ENCODE measurements around the gene CCDC187. TPM values are rescaled to one million over a fixed set of nuclear protein-coding genes. Genes with fewer than 3 reads are reported as not detected.

The CCDC187 gene
- total and polyA plus RNA-seq, 2 of the 8 experiments (the other 6 are each of a cell fraction or from before 2014, with no cell fraction given), result 0.02 TPM; not detected in 1

GRCh38 chr9:136305804-136306203 is 1.9 kb upstream of the CCDC187 start:
- Histone ChIP-seq H4K20me1 (replicated peaks in 1 of 2; ENCODE audit: control insufficient read depth in 1 of 2, insufficient read depth in 2 of 2, low read length in 2 of 2) (peaks cover 0 to 20% of the 10 kb centered on the region in 2 experiments), H3K56ac (replicated peaks; ENCODE audit: insufficient read length, low read depth, low read length) (no peak overlapping the region), H3K4me3 (ENCODE audit: extremely low read depth in 1 of 4, insufficient read depth in 2 of 4, low read depth in 3 of 4, low read length in 4 of 4) (no peak overlapping the region), H2BK15ac (ENCODE audit: low read length) (no peak overlapping the region), H3K36me3 (ENCODE audit: control insufficient read depth in 2 of 4, insufficient read depth in 4 of 4, low read length in 3 of 4) (no peaks in the 10 kb centered on the region; a peak in 1 of 8 replicates), H4K8ac (ENCODE audit: extremely low read depth, insufficient read depth, low read length) (no peak overlapping the region), H4K91ac (replicated peaks; ENCODE audit: insufficient read length, low read length) (no peak overlapping the region), H2BK5ac (ENCODE audit: low read depth, low read length) (0 out of 2 replicates have a peak overlapping the region, but pooled peaks have one; percentile 44), H3K4me2 (ENCODE audit: insufficient read depth in 1 of 2, low read depth in 2 of 2, low read length in 2 of 2) (no peak overlapping the region), H3K4ac (replicated peaks; ENCODE audit: insufficient read length, low read depth, low read length) (no peak overlapping the region), H3K79me2 (ENCODE audit: control insufficient read depth in 1 of 2, insufficient read depth in 2 of 2, low read length in 2 of 2) (no peaks in the 10 kb centered on the region), H3K79me1 (ENCODE audit: low read depth, low read length) (no peaks in the 10 kb centered on the region; the same call in 1 of the 2 replicates), H3K23ac (ENCODE audit: insufficient read length) (no peak overlapping the region), H2AK5ac (ENCODE audit: low read depth, low read length) (no peak overlapping the region), H3K9me3 (ENCODE audit: insufficient read depth in 2 of 2, low read depth in 1 of 2, low read length in 1 of 2) (no peaks in the 10 kb centered on the region), H3K27me3 (replicated peaks in 1 of 4; ENCODE audit: control insufficient read depth in 3 of 4, extremely low read depth in 1 of 4, insufficient read depth in 3 of 4, low read length in 3 of 4) (no peaks in the 10 kb centered on the region; a peak in 1 of 7 replicates), H2AFZ (ENCODE audit: low read length) (no peak overlapping the region), H3K27ac (ENCODE audit: low read depth, low read length) (no peak overlapping the region), H3K23me2 (ENCODE audit: low read depth, low read length) (peaks cover 25% of the 10 kb centered on the region), H2BK20ac (ENCODE audit: low read length) (no peak overlapping the region), H4K5ac (ENCODE audit: insufficient read length, low read depth, low read length) (no peak overlapping the region), H3K14ac (ENCODE audit: insufficient read length) (no peak overlapping the region), H3K18ac (ENCODE audit: extremely low read depth, low read length) (no peak overlapping the region), H2BK12ac (ENCODE audit: low read depth, low read length) (no peak overlapping the region), H3K9ac (replicated peaks in 1 of 4; ENCODE audit: extremely low read depth in 1 of 4, low read depth in 3 of 4, low read length in 3 of 4) (no peak overlapping the region), H3K4me1 (replicated peaks in 1 of 4; ENCODE audit: control insufficient read depth in 3 of 4, insufficient read depth in 4 of 4, low read length in 3 of 4) (no peaks in the 10 kb centered on the region; a peak in 1 of 7 replicates), H2BK120ac (replicated peaks; ENCODE audit: low read depth, low read length) (no peak overlapping the region)
- 93% methylated on average over 15 of the region's 18 CpGs; no CpG with 5 or more reads in 1 of the 2 experiments for WGBS, 2 experiments (ENCODE audit: extremely low coverage in 1 of 2, insufficient coverage in 1 of 2, insufficient read length in 1 of 2, insufficient replicate concordance in 2 of 2, low coverage in 1 of 2, low lambda C conversion rate in 2 of 2, missing lambda C conversion rate in 1 of 2)
- ChIA-PET CTCF (ENCODE audit: partially characterized antibody) (interaction anchor here (1.2 to 2.0 kb wide), 4 partner anchors 14 to 127 kb away, joined by 3 to 8 read pairs (median 4); partner anchors contain the start of gene DNLZ), POLR2A (ENCODE audit: partially characterized antibody) (interaction anchor here (0.6 kb wide), 1 partner anchor 48 kb away, joined by 3 read pairs; no protein-coding TSS in a partner anchor)
- DNase-seq (ENCODE audit: low read depth in 1 of 2, low spot score in 2 of 2) (no peak), FAIRE-seq (no peak)
- no peak for TF ChIP-seq RNF2 (IDR thresholded peaks at IDR 0.05; ENCODE audit: borderline replicate concordance, low read depth, low read length, missing control alignments, poor library complexity, severe bottlenecking)
- TF ChIP-seq CEBPB (IDR thresholded peaks at IDR 0.05; ENCODE audit: low read depth, low read length), result no peak
- no peak for TF ChIP-seq SRF (IDR thresholded peaks at IDR 0.05; ENCODE audit: low read depth, low read length)
- TF ChIP-seq NANOG (IDR thresholded peaks at IDR 0.05; ENCODE audit: insufficient read depth, low read depth, low read length, poor library complexity, severe bottlenecking), result no peak
- no peak for TF ChIP-seq SIN3A (conservative IDR thresholded peaks at IDR 0.05 in 1 of 2, IDR thresholded peaks at IDR 0.05 in 1 of 2; ENCODE audit: low read depth in 1 of 2, low read length in 2 of 2)
- no peak for TF ChIP-seq TBP (IDR thresholded peaks at IDR 0.05; ENCODE audit: low read depth, low read length)
- no peak for TF ChIP-seq BCL11A (IDR thresholded peaks at IDR 0.05; ENCODE audit: low read depth in 2 of 2, low read length in 2 of 2)
- no peak for TF ChIP-seq JUND (IDR thresholded peaks at IDR 0.05; ENCODE audit: low read length)
- no peak for TF ChIP-seq CREB1 (IDR thresholded peaks at IDR 0.05)
- TF ChIP-seq SAP30 (IDR thresholded peaks at IDR 0.05; ENCODE audit: insufficient read depth, insufficient replicate concordance, low read length), result no peak
